ENCODE data around the gene GID8.

GID8 gene

GRCh38 chr20:62898970-62899632 is 38.8 kb upstream of the GID8 start:
- Mint-ChIP-seq H3K36me3 (ENCODE audit: low read depth) (peaks cover 76% of the 10 kb centered on the region), H3K4me1 (ENCODE audit: low read depth) (peaks cover 50% of the 10 kb centered on the region), H3K9me3 (no peaks in the 10 kb centered on the region), H3K27me3 (no peaks in the 10 kb centered on the region), H3K27ac (peak overlapping the region; percentile 82), H3K4me3 (peak overlapping the region; percentile 28)
- no peak for DNase-seq

- H3K4me1 Mint-ChIP-seq (ENCODE audit: low read depth): peaks cover 52% of the 10 kb centered on the region
- no peak for DNase-seq
- no peak overlapping the region for H3K4me3 Mint-ChIP-seq
- H3K9me3 Mint-ChIP-seq: no peaks in the 10 kb centered on the region
- H3K27me3 Mint-ChIP-seq: no peaks in the 10 kb centered on the region
- H3K36me3 Mint-ChIP-seq (ENCODE audit: low read depth): peaks cover 76% of the 10 kb centered on the region
- H3K27ac Mint-ChIP-seq: peak overlapping the region; percentile 80
Measured at GRCh38 chr20:62899633-62900051, 38.3 kb upstream of the GID8 start.

GRCh38 chr20:62900052-62900691 is 37.8 kb upstream of the GID8 start:
- peaks cover 54% of the 10 kb centered on the region for H3K4me1 Mint-ChIP-seq (ENCODE audit: low read depth)
- H3K27me3 Mint-ChIP-seq: no peaks in the 10 kb centered on the region
- peak; percentile 82 for DNase-seq
- H3K27ac Mint-ChIP-seq: peak overlapping the region; percentile 80
- H3K36me3 Mint-ChIP-seq (ENCODE audit: low read depth): peaks cover 76% of the 10 kb centered on the region
- no peaks in the 10 kb centered on the region for H3K9me3 Mint-ChIP-seq
- H3K4me3 Mint-ChIP-seq: no peak overlapping the region

- H3K27me3 Mint-ChIP-seq: no peaks in the 10 kb centered on the region
- DNase-seq: no peak
- H3K4me3 Mint-ChIP-seq: no peak overlapping the region
- peak overlapping the region; percentile 80 for H3K27ac Mint-ChIP-seq
- peaks cover 76% of the 10 kb centered on the region for H3K36me3 Mint-ChIP-seq (ENCODE audit: low read depth)
- H3K4me1 Mint-ChIP-seq (ENCODE audit: low read depth): peaks cover 54% of the 10 kb centered on the region
- H3K9me3 Mint-ChIP-seq: no peaks in the 10 kb centered on the region
Measured at GRCh38 chr20:62900692-62901584, 37.0 kb upstream of the GID8 start.

GRCh38 chr20:62901891-62902290 is 36.1 kb upstream of the GID8 start:
- Mint-ChIP-seq H3K9me3 (no peaks in the 10 kb centered on the region), H3K27me3 (no peaks in the 10 kb centered on the region), H3K4me3 (no peak overlapping the region), H3K4me1 (ENCODE audit: low read depth) (peaks cover 54% of the 10 kb centered on the region), H3K36me3 (ENCODE audit: low read depth) (peaks cover 76% of the 10 kb centered on the region), H3K27ac (peak overlapping the region; percentile 26)
- no peak for DNase-seq

- no peaks in the 10 kb centered on the region for H3K27me3 Mint-ChIP-seq
- H3K27ac Mint-ChIP-seq: peak overlapping the region; percentile 77
- H3K4me1 Mint-ChIP-seq (ENCODE audit: low read depth): peaks cover 60% of the 10 kb centered on the region
- peaks cover 80% of the 10 kb centered on the region for H3K36me3 Mint-ChIP-seq (ENCODE audit: low read depth)
- no peak for DNase-seq
- no peaks in the 10 kb centered on the region for H3K9me3 Mint-ChIP-seq
- no peak overlapping the region for H3K4me3 Mint-ChIP-seq
Measured at GRCh38 chr20:62902926-62903615, 34.9 kb upstream of the GID8 start.

GRCh38 chr20:62905536-62906117 is 32.3 kb upstream of the GID8 start:
- Mint-ChIP-seq H3K9me3 (no peaks in the 10 kb centered on the region), H3K36me3 (ENCODE audit: low read depth) (peaks cover 100% of the 10 kb centered on the region), H3K4me3 (no peak overlapping the region), H3K27me3 (no peaks in the 10 kb centered on the region), H3K27ac (peak overlapping the region; percentile 69), H3K4me1 (ENCODE audit: low read depth) (peaks cover 46% of the 10 kb centered on the region)
- no peak for DNase-seq

GRCh38 chr20:62906209-62906608 is 31.7 kb upstream of the GID8 start:
- Mint-ChIP-seq H3K36me3 (ENCODE audit: low read depth) (peaks cover 100% of the 10 kb centered on the region), H3K27ac (peak overlapping the region; percentile 57), H3K4me1 (ENCODE audit: low read depth) (peaks cover 40% of the 10 kb centered on the region), H3K27me3 (no peaks in the 10 kb centered on the region), H3K4me3 (no peak overlapping the region), H3K9me3 (no peaks in the 10 kb centered on the region)
- no peak for DNase-seq

GRCh38 chr20:62906647-62907375 is 31.1 kb upstream of the GID8 start:
- Mint-ChIP-seq H3K4me3 (no peak overlapping the region), H3K4me1 (ENCODE audit: low read depth) (peaks cover 38% of the 10 kb centered on the region), H3K36me3 (ENCODE audit: low read depth) (peaks cover 100% of the 10 kb centered on the region), H3K27ac (peak overlapping the region; percentile 57), H3K27me3 (no peaks in the 10 kb centered on the region), H3K9me3 (no peaks in the 10 kb centered on the region)
- no peak for DNase-seq

- H3K36me3 Mint-ChIP-seq (ENCODE audit: low read depth): peaks cover 98% of the 10 kb centered on the region
Measured at GRCh38 chr20:62907384-62908317, 30.3 kb upstream of the GID8 start.

GRCh38 chr20:62908971-62909791 is 28.8 kb upstream of the GID8 start:
- Mint-ChIP-seq H3K27ac (peak overlapping the region; percentile 44), H3K9me3 (no peaks in the 10 kb centered on the region), H3K27me3 (no peaks in the 10 kb centered on the region), H3K4me3 (no peak overlapping the region), H3K4me1 (ENCODE audit: low read depth) (peaks cover 37% of the 10 kb centered on the region), H3K36me3 (ENCODE audit: low read depth) (peaks cover 95% of the 10 kb centered on the region)
- DNase-seq: no peak

More at GRCh38 chr20:62907384-62908317, 30.3 kb upstream of the GID8 start:
- peak overlapping the region; percentile 57 for H3K27ac Mint-ChIP-seq
- peak; percentile 52 for DNase-seq
- no peak overlapping the region for H3K4me3 Mint-ChIP-seq
- no peaks in the 10 kb centered on the region for H3K27me3 Mint-ChIP-seq
- peaks cover 38% of the 10 kb centered on the region for H3K4me1 Mint-ChIP-seq (ENCODE audit: low read depth)
- H3K9me3 Mint-ChIP-seq: no peaks in the 10 kb centered on the region

- Mint-ChIP-seq H3K36me3 (ENCODE audit: low read depth) (peaks cover 88% of the 10 kb centered on the region), H3K27ac (peak overlapping the region; percentile 22), H3K4me3 (no peak overlapping the region), H3K27me3 (no peaks in the 10 kb centered on the region), H3K4me1 (ENCODE audit: low read depth) (peaks cover 43% of the 10 kb centered on the region), H3K9me3 (no peaks in the 10 kb centered on the region)
- DNase-seq: no peak
Measured at GRCh38 chr20:62910217-62910766, 27.7 kb upstream of the GID8 start.

Data from activated T-cell treated with anti-CD3 and anti-CD28 coated beads, Interleukin-2, amount 50 U/mL, for 24 hours (primary cell).